GM19239 (cell line): Measurements from ENCODE around the gene VDR.

Experiments
- DNase-seq: peaks from one replicate; pipeline ENCODE4 v3.0.0; 2011; ENCODE audit warnings: low spot score; ENCODE audit not compliant: insufficient read length
- FAIRE-seq: peaks from 2 replicates; lab custom pipeline; 2011; peaks lifted over from hg19 to GRCh38; lab: Jason Lieb, UNC

Gene VDR

DNA sequence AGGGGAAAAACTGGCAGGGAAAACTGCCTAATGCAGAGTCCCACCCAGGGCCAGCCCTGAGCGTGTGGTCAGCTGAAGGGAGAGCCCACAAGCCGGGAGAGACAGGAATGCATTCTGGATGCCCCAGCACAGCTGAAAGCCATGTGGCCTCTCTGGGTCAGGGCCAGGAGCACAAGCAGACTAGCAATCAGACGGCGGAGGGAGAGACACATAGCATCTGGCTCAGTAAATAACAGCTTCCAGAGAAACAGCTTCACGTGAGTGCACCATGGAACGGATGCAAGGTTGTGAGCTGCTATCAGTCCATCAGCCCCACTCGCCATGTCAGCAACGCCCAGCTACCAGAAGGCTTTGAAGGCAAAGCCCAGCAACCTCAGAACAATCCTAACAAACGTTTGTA is 30.4 kb upstream of the VDR start:
- DNase-seq (no peak), FAIRE-seq (no peak)

DNA sequence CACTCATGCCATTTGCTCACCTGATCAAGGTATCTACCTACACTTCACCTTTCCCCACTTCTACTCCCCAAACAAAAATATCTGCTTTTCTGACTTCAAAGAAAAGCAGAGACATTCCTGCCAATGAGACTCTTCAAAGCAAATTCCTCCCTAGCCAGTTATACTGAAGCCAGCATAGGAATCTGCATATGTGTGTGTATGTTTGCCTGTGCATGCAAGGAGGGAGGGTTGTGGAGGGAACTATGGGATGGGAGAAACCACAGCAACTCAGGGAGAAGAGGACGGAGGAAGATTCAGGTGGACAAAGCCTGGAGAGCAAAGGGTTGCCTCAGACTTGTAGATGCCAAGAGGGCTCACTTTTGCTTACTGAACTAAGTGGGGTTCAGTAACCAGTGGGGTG is 26.4 kb upstream of the VDR start:
- DNase-seq (no peak), FAIRE-seq (no peak)

DNA sequence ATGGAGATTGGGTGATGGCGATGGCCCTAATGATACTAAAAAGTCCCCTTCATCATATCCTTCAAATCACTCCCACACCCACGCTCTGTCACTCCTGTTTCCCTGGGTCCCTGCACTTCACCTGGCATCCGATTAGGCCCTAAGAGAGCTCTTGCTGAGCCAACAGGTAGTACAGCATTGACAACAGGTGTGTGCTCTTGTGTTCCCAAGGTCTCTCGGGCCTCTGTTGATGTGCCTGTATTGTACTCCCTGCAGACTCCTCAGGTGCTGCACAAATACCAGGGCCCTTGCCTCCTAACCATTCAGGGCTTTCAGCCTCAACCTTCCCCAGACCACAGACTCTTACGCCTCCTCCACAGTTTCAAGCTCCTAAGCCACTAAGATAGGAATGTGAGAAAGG is 25.8 kb upstream of the VDR start:
- no peak for DNase-seq
- no peak for FAIRE-seq

DNA sequence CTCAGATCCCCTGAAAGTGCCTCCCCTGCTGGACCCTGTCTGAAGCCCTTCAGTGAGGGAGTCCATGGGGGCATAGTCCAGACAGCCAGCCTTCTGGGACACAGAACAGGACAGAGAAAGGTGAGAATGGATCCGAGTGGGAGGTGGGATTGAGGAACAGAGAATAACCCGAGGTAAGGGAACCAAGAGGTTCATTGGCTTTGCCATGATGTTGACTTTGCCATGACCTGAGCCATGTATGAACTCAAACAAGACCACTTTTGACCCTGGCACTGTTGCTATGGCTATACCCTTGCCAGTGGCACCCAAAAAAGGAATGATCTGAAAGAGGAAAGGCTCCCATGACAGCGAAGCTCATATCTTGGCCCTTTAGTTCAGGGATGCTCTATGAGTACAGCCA is 22.6 kb upstream of the VDR start:
- no peak for DNase-seq
- FAIRE-seq: peak; percentile 58

DNA sequence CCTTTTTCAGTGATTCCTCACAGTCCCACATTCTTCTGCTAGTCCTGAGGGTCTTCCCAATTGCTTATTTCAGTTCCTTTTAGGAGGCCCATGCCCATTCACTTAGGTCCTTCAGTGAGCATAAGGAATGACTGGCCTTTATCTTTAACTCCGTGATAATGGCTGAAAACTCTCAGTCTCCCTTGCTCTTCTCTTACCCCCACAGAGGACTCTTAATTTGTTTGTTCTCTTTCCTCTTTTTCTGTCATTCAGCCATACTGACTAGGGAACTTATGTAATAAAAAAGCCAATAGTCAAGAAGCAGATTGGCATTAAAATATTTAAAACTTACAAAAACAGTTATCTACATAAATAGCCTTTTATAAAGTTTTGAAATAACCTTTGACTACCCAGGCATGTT is 17.1 kb upstream of the VDR start:
- FAIRE-seq: no peak
- DNase-seq: no peak

DNA sequence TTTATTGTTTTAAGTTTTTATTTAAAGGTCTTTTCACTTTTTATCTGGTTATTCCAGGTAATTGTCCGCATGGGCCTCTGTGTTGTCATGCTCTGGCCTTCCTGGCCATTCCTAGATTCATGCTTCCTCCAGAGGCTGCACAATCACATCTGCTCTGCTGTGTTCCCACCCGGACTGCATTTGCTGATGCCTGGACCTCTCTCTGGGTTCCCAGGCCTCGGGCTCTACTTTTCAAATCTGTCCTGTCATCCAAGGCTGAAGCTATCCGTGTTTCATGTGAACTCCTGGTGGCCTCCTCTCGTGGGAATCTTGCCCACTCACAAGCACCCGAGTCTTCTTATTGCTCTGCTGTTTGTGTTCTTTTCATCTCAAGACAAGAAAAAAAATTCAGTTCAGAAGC is 16.1 kb upstream of the VDR start:
- DNase-seq (no peak), FAIRE-seq (no peak)

DNA sequence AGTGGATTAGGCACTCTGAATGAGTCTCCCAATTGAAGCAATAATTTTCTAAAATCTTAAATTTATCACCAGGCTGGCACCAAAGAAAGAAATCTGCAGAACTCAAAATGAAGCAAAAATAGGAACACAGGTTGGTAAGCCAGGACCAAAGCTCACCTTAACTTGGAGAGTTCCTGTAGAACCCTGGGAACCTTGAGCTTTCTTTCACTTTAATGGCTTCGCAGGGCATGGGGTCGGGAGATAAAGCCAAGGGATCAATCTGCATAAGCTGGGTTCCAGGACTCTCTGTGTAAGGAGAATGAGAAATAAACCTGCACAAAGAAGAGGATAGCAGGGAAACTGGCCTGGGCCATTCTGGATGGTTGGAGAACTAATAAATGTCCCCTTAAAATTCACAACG is 8.3 kb upstream of the VDR start:
- FAIRE-seq (no peak), DNase-seq (no peak)

DNA sequence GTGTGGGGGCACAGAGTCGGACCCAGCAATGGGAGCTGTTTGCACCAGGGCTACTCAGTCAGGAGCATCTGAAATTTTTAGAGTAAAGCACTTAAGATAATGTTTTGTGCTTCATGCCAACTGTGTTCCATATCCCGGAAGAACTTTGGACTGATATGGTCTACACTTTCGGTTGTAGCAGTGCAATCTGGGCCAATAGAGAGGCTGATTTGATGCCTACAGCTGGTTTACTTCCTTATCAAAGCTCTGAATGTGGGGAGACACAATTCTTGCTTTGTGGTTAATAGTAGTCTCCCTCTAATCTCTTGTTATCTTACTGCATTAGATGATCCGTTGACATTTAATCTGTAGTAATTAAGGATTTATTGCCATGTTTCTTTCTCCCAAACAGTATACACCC is 7.8 kb upstream of the VDR start:
- no peak for FAIRE-seq
- no peak for DNase-seq

DNA sequence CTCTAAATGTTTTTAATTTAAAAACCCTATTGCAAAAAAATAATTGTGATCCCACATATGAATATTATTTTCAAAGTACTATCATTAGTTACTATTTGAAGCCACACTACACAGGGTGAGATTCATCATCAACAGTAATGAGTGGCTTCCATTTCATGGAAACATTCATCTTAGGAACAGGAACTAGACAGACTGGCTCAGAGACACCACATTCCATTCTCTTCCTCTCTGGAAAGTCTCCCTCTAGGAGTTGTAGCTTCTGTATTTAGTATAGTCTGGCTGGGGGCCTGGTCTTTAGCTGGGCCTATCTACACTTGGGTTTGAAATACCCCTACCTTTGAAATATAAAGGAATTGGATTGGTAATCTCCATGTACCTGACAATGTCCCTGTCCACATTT is 6.2 kb upstream of the VDR start:
- DNase-seq: no peak
- no peak for FAIRE-seq

DNA sequence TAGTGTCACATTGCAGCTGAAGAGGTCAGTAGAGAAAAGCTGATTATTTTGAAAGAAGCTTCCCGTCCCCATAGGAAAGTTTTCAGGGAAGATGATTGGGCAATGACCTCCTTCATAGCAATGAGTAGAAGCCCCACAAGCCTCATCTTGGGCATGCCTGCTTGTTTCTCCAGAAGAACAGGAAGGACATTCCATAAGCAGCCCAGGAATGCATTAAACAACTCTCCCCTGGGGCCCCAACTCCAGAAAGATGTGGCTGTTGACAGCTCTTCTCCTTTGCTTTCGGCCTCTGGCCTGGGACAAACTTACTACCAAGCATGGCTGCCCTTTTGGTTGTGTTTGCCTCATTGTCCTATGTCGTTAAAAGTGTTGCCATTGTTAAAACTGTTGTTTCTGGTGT is 5.7 kb upstream of the VDR start:
- DNase-seq (no peak), FAIRE-seq (no peak)

DNA sequence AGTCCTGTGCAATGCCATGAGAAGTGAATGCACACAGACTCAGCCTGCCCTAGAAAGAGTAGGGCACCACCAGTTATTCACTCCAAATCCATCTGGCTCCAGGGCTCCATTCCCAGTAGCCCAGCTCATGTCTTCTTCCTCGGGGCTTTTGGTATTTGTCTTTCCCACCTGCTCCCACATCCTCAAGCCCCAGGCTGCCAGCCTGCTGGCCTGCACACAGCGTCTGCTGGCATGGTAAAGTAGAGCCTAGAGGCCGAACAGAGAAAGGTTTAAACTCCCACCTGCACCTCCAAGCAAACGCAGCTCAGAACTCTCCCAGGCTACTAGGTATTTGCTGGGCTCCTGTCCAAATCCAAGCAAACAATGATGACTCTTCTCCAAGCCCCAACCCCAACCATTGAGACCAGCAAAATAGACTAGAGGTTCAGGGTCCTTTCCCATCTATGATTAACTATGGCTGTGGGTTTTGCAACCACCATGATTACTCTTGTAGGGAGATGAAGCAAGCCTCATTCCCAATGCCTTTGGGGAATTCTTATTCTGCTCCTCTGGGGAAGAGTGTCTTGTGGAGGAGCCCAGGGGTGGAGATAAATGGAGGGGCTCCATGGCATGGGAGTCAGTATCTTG is 5.2 kb upstream of the VDR start:
- DNase-seq (no peak), FAIRE-seq (no peak)

DNA sequence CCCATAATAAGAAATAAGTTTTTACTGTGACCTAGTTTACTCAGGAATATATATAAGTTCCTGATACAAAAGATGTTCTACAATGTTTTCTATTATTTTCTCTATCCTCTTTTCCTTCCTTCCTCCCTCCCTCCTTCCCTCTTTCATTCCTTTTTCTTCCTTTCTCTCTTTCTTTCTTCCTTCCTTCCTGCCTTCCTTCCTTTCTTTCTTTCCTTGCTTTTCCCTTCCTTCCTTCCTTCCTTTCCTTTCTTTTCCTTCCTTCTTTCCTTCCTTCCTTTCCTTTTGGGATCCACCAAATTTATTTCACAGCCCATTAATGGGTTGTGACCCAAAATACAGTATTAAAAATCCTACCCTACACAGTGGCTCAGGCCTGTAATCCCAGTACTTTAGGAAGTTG is 3.9 kb upstream of the VDR start:
- no peak for FAIRE-seq

DNA sequence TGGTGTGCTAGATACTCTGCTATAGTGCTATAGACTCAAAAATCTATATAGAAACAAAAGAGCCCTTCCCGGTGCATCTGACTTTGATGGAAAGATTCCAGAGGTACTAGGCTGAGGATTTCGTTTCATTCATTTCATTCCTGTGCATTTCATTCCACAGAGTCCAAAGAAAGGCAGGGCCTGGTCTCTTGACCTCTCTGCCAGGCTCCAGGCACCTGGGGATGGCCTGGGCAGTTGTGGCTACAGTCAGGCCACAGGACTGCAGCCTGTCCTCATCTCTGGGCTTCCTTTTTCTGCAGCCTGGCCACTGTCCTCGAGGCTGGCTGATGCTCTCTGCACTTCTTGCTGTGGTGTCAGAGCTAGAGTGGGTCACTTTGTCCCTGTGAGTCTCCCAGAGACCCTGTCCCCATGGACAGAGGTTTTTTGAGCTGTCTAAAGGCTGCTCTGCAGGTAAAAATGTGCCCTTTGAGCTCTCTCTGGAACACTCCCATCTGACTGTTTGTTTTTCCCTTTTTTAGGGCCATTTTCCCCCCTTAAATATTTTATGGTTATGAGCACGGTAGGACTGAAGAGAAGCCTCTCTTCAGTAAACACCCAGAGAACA is 3.2 kb upstream of the VDR start:
- no peak for DNase-seq
- no peak for FAIRE-seq

More for the DNA sequence above, 3.9 kb upstream of the VDR start:
- no peak for DNase-seq

DNA sequence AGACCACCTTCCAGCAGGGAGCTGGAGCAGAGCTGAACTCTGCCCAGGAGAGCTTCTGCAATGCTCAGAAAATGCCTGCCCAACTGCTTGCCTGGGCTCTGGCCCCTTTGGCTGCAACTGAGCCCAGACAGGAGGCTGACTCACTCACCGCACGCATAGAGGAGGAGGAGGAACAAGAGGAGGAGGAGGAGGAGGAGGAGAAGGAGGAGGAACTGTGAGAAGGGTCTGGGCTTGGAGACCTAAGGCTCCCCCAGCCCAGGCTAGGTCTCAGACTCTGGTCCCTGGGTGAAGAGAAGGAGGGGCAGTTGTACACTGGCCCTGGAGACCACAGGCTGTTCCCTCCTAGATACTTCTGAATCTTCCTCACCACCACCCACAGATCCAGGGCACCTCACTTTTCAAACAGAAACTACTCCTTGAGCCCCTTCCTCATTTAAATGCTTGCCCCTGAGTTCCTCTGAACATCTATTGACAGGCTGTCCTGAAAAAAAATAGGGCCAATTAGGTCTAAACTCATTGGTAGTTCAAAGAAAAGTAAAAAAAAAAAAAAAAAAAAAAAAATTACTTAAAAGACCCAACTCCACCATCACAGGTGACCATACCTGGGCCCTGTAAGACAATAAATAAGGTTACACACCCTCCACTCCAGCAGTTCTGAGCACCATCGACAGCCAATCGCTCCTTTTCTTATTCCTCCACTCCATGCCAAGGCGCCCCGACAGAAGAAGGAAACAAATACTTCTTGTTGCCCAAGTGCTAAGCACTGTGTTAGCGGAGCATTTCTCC is 674 bp downstream of the VDR start:
- DNase-seq (no peak), FAIRE-seq (no peak)

DNA sequence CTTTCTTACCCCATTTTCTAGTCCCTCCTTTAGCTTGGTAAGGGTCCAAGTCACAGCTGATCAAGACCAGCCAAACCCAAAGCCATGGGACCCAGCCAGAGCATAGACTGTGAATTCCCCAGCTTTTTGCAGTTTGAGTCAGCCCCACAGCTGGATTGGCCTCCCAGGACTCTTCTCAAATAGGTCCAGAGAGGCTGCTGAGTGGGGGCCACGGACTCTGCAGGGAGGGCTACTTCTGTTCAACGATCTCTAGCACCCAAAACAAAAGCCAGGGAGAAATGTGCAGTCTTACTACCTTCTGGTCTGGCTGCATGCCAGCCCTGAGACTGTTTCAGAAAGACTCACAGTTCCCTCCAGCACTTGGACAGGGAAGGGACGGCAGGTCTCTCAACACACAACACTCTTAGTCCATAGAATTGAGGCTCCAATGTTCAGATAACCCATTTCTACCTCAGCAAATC is 1.6 kb downstream of the VDR start:
- FAIRE-seq (peak; percentile 72), DNase-seq (no peak)

DNA sequence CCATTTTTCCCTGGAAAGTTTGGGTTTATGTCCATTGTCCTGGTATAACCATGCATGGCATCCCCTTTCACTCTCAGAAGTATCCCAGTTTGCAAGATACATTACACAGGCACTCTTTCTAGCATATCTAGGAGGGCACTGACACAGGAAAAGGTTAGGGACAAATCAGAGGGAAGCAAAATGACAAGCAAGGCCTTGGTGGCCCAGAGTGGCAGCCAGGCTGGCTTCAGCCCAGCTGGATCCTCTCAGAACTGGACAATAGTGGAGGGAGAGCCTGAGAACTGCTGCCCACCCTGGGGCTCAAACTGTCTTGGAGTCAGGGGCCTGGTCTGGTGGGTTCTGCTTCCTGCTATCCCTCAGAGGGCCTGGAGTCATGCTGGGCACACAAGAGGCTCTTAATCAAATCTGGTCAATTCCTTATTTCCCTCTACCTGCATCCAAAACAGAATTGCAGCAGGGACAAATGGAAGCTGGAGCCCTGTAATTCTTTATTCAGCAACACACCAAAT is 2.6 kb downstream of the VDR start:
- DNase-seq (no peak), FAIRE-seq (no peak)

DNA sequence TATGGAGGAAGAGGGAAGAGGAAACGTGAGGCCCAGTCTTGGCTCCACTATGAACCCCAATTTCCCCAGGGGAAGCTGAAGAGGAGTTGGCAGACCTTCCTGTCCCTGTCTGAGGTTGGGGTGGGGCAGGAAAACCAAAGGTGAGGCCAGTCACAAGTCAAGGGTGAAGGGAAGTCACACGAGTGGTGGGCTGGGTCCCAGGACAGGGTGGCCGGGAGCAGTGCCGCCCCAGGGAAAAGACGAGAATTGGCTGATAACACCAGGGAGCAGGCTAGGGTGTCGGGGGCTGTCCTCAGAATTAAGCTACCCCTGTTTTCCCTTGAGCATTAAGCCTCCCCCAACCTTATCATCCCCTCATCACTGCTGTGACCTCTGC is 3.1 kb downstream of the VDR start:
- FAIRE-seq (no peak), DNase-seq (no peak)

DNA sequence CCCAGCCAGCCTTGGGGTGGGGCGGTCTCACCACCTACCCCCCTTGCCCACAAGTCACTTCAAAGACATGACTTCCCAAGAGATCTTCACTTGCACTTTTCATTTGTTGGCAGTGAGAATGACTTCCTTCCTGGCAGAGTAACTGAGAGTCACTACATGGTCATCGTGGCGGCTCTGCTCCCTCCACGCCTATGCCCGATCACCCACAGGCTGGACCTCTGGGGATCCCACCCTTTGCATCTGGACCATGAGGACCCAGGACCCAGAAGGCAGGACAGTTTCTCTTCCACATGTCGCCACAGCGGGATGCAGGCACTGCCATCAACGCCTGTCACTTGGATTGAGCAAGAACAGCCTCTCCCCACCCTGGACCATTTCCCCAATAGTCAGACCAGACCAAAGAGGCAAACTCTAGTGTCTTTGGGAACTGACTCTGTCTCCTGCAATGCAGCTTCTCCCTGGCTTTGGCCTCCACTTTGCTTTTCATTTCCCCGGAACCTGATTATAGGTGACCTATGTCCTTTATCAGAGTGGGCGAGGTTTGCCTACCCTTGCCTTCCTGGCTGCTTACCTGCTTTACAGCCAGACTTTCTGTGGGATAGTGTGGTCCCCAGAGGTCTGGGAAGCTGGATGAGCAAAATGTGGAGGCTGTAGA is 3.6 kb downstream of the VDR start:
- FAIRE-seq (no peak), DNase-seq (no peak)

DNA sequence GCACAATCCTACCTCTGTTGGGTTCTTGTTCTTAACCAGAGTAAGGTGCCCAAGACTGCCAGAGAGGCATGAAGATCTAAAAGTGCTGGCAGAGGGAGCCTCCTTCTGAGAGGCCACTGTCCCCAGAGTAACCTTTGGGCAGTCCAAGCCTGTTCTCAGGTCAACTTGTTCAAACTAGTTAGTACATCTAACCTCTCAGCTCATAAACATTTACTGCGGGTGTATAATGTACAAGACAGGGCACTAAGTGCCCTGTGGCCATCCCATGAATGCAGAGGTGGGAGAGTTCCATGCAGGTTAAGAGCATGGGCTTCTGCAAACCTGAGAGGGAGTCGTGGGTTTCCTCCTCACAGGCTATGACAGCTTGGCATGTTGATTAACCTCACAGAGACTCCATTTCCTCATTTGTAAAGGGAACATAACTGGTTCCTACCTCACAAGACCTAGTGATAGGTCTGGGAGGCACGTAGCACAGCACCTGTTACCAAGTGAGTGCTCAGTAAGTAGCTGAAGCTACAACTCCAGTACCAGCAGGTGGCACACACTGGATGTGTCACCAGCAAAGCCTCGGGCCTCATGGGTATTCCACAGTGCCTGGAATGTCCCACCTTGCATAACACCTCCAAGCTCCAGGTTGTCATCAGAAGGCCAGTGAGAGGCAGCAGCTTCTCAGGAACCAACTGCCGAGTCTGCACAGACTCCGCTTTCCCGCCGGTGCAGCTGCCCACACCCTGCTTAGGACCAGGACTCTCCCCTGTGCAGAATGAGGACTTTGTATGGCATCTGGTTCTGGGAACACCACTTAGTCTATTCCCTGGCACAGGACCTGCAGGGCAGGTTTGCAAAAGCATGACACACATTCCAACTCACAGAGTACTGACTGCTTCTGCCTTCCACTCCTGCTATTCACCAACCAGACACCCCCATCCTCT is 4.4 kb downstream of the VDR start:
- FAIRE-seq: no peak

DNA sequence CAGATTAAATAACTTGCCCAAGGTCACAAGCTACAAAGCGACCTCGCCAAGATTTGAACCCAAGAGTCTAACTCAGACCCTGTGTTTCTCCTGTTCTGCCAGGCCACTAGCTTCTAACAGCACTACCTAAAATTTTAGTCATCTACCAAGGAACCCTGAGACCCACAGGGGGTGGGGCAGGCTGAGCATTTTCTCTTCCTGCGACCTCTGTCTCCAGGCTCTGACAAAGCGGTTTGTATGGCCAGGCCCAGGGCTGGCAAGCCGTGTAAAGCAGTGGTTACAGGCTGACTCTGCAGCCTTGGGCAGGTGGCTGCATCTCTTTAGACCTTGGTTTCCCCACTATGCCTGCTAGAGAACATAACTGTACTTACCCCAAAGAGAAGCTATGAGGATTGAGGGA is 5.3 kb downstream of the VDR start:
- FAIRE-seq: no peak
- DNase-seq: no peak

More for the DNA sequence above, 4.4 kb downstream of the VDR start:
- DNase-seq: no peak
